ENCODE results near the gene GALNT2.

- no peak for TF ChIP-seq CTCF (IDR thresholded peaks at IDR 0.05)
- no peak for TF ChIP-seq POLR2A (IDR thresholded peaks at IDR 0.05)
These were observed 134.4 kb downstream of the GALNT2 start for GRCh38 chr1:230201445-230201844.
